SK-N-SH (cell line): ENCODE data around the gene TP53I13.

Source experiments
- CTCF ChIP-seq: fragments of 200-600 bp; sonication (generic); IDR thresholded peaks from 2 replicates; pipeline ENCODE4 v1.6.1; 2017; ENCODE audit warnings: antibody characterized with exemption, mild to moderate bottlenecking, moderate library complexity
- ELF1 ChIP-seq: IDR thresholded peaks from 2 replicates; pipeline ENCODE4 v1.4.0; 2012
- GABPA ChIP-seq: IDR thresholded peaks from 2 replicates; pipeline ENCODE4 v1.4.0; 2012; ENCODE audit warnings: low read depth, mild to moderate bottlenecking
- GATA2 ChIP-seq: sonication (generic); formaldehyde crosslinking; IDR thresholded peaks from 2 replicates; pipeline ENCODE4 v1.5.0; 2020; ENCODE audit warnings: mild to moderate bottlenecking, missing genetic modification reagents
- MXI1 ChIP-seq: IDR thresholded peaks from 2 replicates; pipeline ENCODE4 v1.6.1; 2012; ENCODE audit warnings: mild to moderate bottlenecking, low read depth, low read length, improper control_type of control experiment
- RXRA ChIP-seq: IDR thresholded peaks from 2 replicates; pipeline ENCODE4 v1.4.0; 2012; ENCODE audit warnings: low read depth, mild to moderate bottlenecking, borderline replicate concordance
- TCF12 ChIP-seq: IDR thresholded peaks from 2 replicates; pipeline ENCODE4 v1.4.0; 2012
- TF ChIP-seq, protein P1 (sequence below): IDR thresholded peaks from 2 replicates; pipeline ENCODE4 v1.4.0; 2012; ENCODE audit warnings: low read depth, borderline replicate concordance
- TF ChIP-seq, protein P2 (sequence below): fragments of 150-350 bp; IDR thresholded peaks from 2 replicates; pipeline ENCODE4 v1.6.1; 2017; ENCODE audit warnings: antibody characterized with exemption, low read length, low read depth, borderline replicate concordance
- TF ChIP-seq, protein P3 (sequence below): IDR thresholded peaks from 2 replicates; pipeline ENCODE4 v1.6.1; 2012; ENCODE audit warnings: mild to moderate bottlenecking, low read depth, low read length, moderate library complexity

- TF ChIP-seq MXI1 (no peak), RXRA (no peak), CTCF (no peak), GABPA (no peak), ELF1 (no peak), TCF12 (no peak), GATA2 (CRISPR knock-in tag) (no peak)
- TF ChIP-seq, protein P1, sequence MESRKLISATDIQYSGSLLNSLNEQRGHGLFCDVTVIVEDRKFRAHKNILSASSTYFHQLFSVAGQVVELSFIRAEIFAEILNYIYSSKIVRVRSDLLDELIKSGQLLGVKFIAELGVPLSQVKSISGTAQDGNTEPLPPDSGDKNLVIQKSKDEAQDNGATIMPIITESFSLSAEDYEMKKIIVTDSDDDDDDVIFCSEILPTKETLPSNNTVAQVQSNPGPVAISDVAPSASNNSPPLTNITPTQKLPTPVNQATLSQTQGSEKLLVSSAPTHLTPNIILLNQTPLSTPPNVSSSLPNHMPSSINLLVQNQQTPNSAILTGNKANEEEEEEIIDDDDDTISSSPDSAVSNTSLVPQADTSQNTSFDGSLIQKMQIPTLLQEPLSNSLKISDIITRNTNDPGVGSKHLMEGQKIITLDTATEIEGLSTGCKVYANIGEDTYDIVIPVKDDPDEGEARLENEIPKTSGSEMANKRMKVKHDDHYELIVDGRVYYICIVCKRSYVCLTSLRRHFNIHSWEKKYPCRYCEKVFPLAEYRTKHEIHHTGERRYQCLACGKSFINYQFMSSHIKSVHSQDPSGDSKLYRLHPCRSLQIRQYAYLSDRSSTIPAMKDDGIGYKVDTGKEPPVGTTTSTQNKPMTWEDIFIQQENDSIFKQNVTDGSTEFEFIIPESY: no peak
- TF ChIP-seq, protein P2, sequence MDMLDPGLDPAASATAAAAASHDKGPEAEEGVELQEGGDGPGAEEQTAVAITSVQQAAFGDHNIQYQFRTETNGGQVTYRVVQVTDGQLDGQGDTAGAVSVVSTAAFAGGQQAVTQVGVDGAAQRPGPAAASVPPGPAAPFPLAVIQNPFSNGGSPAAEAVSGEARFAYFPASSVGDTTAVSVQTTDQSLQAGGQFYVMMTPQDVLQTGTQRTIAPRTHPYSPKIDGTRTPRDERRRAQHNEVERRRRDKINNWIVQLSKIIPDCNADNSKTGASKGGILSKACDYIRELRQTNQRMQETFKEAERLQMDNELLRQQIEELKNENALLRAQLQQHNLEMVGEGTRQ: no peak
- TF ChIP-seq, protein P3, sequence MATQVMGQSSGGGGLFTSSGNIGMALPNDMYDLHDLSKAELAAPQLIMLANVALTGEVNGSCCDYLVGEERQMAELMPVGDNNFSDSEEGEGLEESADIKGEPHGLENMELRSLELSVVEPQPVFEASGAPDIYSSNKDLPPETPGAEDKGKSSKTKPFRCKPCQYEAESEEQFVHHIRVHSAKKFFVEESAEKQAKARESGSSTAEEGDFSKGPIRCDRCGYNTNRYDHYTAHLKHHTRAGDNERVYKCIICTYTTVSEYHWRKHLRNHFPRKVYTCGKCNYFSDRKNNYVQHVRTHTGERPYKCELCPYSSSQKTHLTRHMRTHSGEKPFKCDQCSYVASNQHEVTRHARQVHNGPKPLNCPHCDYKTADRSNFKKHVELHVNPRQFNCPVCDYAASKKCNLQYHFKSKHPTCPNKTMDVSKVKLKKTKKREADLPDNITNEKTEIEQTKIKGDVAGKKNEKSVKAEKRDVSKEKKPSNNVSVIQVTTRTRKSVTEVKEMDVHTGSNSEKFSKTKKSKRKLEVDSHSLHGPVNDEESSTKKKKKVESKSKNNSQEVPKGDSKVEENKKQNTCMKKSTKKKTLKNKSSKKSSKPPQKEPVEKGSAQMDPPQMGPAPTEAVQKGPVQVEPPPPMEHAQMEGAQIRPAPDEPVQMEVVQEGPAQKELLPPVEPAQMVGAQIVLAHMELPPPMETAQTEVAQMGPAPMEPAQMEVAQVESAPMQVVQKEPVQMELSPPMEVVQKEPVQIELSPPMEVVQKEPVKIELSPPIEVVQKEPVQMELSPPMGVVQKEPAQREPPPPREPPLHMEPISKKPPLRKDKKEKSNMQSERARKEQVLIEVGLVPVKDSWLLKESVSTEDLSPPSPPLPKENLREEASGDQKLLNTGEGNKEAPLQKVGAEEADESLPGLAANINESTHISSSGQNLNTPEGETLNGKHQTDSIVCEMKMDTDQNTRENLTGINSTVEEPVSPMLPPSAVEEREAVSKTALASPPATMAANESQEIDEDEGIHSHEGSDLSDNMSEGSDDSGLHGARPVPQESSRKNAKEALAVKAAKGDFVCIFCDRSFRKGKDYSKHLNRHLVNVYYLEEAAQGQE: no peak
Measured at GRCh38 chr17:29620779-29621500, 52.4 kb downstream of the TP53I13 start.
